Common myeloid progenitor, CD34-positive (primary cell): ENCODE measurements around the gene CALHM6.

ENCODE experiments used
- CTCF ChIA-PET: fragments of 350-600 bp; sonication (Branson Sonifier 250); formaldehyde crosslinking; loops from one replicate; lab custom pipeline; 2021; ENCODE audit warnings: antibody characterized with exemption; lab: Charles Lee
- POLR2A ChIA-PET: fragments of 350-600 bp; sonication (Branson Sonifier 250); formaldehyde crosslinking; loops from one replicate; lab custom pipeline; 2021; ENCODE audit warnings: antibody characterized with exemption; lab: Charles Lee
- DNase-seq, 3 donors: peaks; one replicate each; pipeline versions ENCODE4 v3.0.0 to v3.0.0-alpha.2; 2013
- H3K27ac ChIP-seq, 2 experiments: 1 replicate in 1 of 2; 2 replicates in 1 of 2; pipeline ENCODE4 v1.7.0; 2013; ENCODE audit warnings: inconsistent platforms in 2 of 2, low read length in 2 of 2, mild to moderate bottlenecking in 2 of 2, low read depth in 1 of 2, moderate library complexity in 1 of 2; ENCODE audit not compliant: severe bottlenecking in 2 of 2, insufficient read depth in 1 of 2, poor library complexity in 1 of 2
- H3K27me3 ChIP-seq, 5 experiments: replicated peaks in 2 of 5; 1 replicate in 3 of 5; 2 replicates in 2 of 5; pipeline versions ENCODE4 v1.6.1 to v1.7.0; 2013; ENCODE audit warnings: low read length in 4 of 5, mild to moderate bottlenecking in 2 of 5, moderate library complexity in 2 of 5, inconsistent platforms in 1 of 5; ENCODE audit not compliant: insufficient read depth in 5 of 5, control insufficient read depth in 4 of 5
- H3K36me3 ChIP-seq, 4 experiments: 1 replicate in 2 of 4; 2 replicates in 2 of 4; pipeline versions ENCODE4 v1.6.1 to v1.7.0; 2013; ENCODE audit warnings: low read length in 3 of 4, control low read depth in 1 of 4, mild to moderate bottlenecking in 1 of 4; ENCODE audit not compliant: control insufficient read depth in 4 of 4, insufficient read depth in 4 of 4
- H3K4me1 ChIP-seq, 4 experiments: 1 replicate in 3 of 4; 2 replicates in 1 of 4; pipeline versions ENCODE4 v1.6.1 to v1.7.1; 2013; ENCODE audit warnings: low read length in 3 of 4, mild to moderate bottlenecking in 3 of 4, control low read depth in 1 of 4, inconsistent platforms in 1 of 4, moderate library complexity in 1 of 4; ENCODE audit not compliant: control insufficient read depth in 4 of 4, insufficient read depth in 4 of 4; ENCODE audit errors: control extremely low read depth in 1 of 4
- H3K4me3 ChIP-seq, 7 experiments: 1 replicate in 4 of 7; 2 replicates in 3 of 7; pipeline versions ENCODE4 v1.5.1 to v1.7.0; 2013; ENCODE audit warnings: mild to moderate bottlenecking in 7 of 7, low read length in 6 of 7, moderate library complexity in 6 of 7, inconsistent platforms in 2 of 7, low read depth in 2 of 7, control low read depth in 1 of 7; ENCODE audit not compliant: insufficient read depth in 4 of 7, control insufficient read depth in 1 of 7; ENCODE audit errors: extremely low read depth in 1 of 7
- H3K9me3 ChIP-seq, 5 experiments: 1 replicate in 4 of 5; 2 replicates in 1 of 5; pipeline versions ENCODE4 v1.6.1 to v1.7.1; 2013; ENCODE audit warnings: low read length in 4 of 5, mild to moderate bottlenecking in 2 of 5, inconsistent platforms in 1 of 5, low read depth in 1 of 5, moderate library complexity in 1 of 5; ENCODE audit not compliant: control insufficient read depth in 4 of 5, insufficient read depth in 2 of 5; ENCODE audit errors: control extremely low read depth in 1 of 5
- whole genome bisulfite sequencing: methylation state at CpG from one replicate; pipeline ENCODE4 v1.1.5; 2013; ENCODE audit not compliant: insufficient coverage; 5-methylcytosine and 5-hydroxymethylcytosine counted together

CALHM6 gene

DNA sequence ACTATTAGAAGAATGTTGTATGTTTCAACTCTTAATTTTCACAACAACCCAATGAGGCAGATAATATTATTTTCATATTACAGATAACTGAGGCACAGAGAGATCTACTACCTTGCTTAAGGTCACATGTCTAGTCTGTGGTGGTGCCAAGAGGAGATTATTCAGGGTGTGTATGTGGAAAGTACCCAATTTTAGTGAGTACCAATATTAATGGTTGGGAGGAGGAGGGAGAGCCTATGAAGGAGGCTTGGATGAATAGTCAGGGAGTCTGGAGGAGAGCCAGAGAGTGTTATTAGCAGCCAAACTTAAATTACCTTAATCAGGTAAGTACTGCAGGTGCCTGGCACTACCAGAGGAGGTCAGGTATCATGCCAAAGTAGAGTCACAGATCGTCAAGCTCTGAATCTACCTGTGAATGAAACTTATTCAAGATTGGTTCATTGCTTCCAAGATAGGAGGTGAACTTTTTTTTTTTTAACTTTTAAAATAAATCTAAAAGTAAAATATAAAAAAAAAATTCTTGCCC is 10.9 kb upstream of the CALHM6 start:
- Histone ChIP-seq H3K36me3 (no peaks in the 10 kb centered on the region), H3K4me3 (no peak overlapping the region)
- CTCF ChIA-PET, result interaction anchor here (1.1 to 1.8 kb wide), 5 partner anchors 10 to 162 kb away, joined by 3 to 7 read pairs (median 5); no protein-coding TSS in a partner anchor

DNA sequence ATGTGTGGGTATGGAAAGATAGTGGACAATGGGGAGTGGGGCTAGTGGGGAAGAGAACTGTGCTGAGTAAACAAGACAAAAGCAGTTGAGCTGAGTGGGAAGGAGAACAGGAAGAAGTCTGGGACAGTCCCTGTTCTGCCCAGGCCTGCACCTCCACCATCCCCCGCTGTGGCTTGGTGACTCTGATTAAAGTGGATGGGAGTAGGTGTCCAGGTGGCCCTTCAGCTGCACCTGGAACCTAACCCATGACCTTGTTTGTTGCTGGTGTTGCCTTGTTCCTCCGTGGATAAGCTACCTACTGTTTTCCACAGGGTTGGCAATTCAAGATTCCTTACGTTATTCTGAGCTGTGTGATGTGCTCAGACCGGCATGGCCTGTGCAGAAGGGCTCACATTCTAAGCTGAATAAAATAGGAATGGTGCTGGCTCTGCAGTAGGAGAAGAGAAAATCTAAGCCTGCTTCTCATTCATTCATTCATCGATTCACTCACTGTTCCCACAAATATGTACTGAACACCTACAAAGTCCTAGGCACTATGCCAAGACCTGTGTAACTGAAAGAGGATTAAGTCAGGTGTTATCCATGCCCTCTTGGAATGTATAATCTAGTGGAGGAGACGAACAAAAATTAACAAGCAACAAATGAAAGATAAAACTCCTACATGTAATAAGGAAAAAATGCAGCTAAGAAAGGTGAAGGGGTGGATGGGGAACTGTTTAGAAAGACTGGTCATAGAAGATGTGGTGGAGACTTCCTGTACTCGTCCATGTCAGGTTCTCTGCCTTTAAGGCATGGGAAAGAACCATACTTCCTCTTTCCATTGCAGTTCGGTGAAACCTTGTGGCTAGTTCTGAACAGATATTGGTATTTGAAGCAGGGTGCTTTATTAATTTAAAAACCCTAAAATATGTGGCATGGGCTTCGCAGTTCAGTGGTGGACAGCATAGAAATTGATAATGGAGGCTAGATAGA is 10.1 kb upstream of the CALHM6 start:
- ChIA-PET POLR2A (interaction anchor here (0.6 kb wide), 2 partner anchors 28 to 39 kb away, joined by 3 read pairs; no protein-coding TSS in a partner anchor), CTCF (interaction anchor here (1.0 to 1.8 kb wide), 6 partner anchors 9 to 163 kb away, joined by 4 to 7 read pairs (median 6); no protein-coding TSS in a partner anchor)
- no peak overlapping the region for H3K27ac ChIP-seq
- DNase-seq, result peak; percentile 66 to 97 (median 93)
- peak overlapping the region in 1 of 7 experiments; percentile 16 for H3K4me3 ChIP-seq
- H3K36me3 ChIP-seq, result no peaks in the 10 kb centered on the region
- peaks cover 29 to 58% (median 37%) of the 10 kb centered on the region in 4 experiments for H3K4me1 ChIP-seq
- H3K9me3 ChIP-seq, result no peaks in the 10 kb centered on the region
- 52% methylated on average over 5 of the region's 9 CpGs for WGBS
- H3K27me3 ChIP-seq, result no peaks in the 10 kb centered on the region

More for the DNA sequence above, 10.9 kb upstream of the CALHM6 start:
- no peaks in the 10 kb centered on the region for H3K9me3 ChIP-seq
- no peak overlapping the region for H3K27ac ChIP-seq
- no peak for DNase-seq
- no peaks in the 10 kb centered on the region for H3K27me3 ChIP-seq
- peaks cover 30 to 60% (median 38%) of the 10 kb centered on the region in 4 experiments for H3K4me1 ChIP-seq
- WGBS, result no CpG with 5 or more reads among the region's 1 CpG
- POLR2A ChIA-PET, result interaction anchor here (0.6 kb wide), 1 partner anchor 40 kb away, joined by 3 read pairs; no protein-coding TSS in a partner anchor

DNA sequence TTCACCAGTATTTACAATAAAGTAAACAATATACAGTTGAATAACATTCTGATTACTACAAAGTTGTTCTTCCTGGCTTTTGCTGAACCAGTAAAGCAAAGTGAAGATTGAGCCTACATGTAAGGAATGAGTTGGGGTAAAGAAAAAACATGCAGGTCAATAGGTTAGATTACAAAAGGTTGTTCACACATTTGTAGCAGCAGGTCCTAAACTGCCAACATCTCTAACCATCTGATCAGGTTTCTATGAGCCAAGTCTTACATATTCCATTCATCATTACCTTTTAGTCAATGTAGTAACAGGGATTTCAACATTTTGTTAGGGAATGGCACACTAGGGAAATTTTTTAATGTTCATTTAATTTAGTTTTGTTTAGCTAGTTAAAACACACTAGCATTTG is 9.3 kb upstream of the CALHM6 start:
- CTCF ChIA-PET, result interaction anchor here (1.0 to 1.8 kb wide), 3 partner anchors 13 to 81 kb away, joined by 4 to 7 read pairs (median 4); no protein-coding TSS in a partner anchor
- Histone ChIP-seq H3K4me3 (no peak overlapping the region), H3K27ac (no peak overlapping the region), H3K4me1 (peaks cover 32 to 58% (median 37%) of the 10 kb centered on the region in 4 experiments), H3K36me3 (no peaks in the 10 kb centered on the region), H3K27me3 (no peaks in the 10 kb centered on the region), H3K9me3 (no peaks in the 10 kb centered on the region)
- POLR2A ChIA-PET, result no interaction called here
- DNase-seq, result no peak

DNA sequence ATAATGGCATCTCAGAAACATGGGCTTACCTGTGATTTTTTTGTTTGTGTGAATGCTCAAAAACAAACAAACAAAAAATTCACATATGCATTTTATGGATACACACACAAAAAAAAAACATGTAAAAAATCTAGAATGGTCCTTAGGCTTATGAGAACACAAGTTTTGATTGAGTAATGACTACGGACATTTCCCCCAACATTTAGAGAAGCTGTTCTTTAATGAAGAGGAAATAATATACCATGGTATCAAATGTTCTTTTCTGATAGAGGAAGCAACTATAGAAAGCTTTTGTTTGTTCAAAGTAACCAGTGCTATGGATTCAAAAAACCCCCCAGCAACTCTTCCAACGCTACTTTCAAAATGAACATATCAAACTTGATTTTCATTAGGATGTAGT is 8.6 kb upstream of the CALHM6 start:
- H3K9me3 ChIP-seq, result no peaks in the 10 kb centered on the region
- no peak overlapping the region for H3K27ac ChIP-seq
- H3K36me3 ChIP-seq, result no peaks in the 10 kb centered on the region
- WGBS, result no CpG with 5 or more reads among the region's 2 CpGs
- H3K4me3 ChIP-seq, result no peak overlapping the region
- no peaks in the 10 kb centered on the region for H3K27me3 ChIP-seq
- no peak for DNase-seq
- H3K4me1 ChIP-seq, result peaks cover 28 to 58% (median 38%) of the 10 kb centered on the region in 4 experiments
- ChIA-PET CTCF (interaction anchor here (1.8 kb wide), 1 partner anchor 59 kb away, joined by 4 read pairs; no protein-coding TSS in a partner anchor), POLR2A (no interaction called here)

DNA sequence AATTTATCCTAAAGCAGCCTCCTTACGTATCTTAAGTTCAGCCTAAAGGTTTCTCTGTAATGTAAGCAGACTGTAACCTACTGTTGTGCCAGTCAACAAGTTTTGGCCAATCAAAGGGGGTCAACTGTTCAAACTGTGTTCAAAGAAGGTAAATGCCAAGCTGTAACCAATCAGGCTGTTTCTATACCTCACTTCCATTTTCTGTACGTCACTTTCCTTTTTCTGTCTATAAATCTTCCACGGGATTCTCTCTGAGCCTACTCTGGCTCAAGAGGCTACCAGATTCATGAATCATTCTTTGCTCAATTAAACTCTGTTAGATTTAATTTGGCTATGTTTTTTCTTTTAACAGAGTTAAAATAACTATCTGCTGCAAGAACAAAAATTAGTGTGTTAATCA is 5.1 kb upstream of the CALHM6 start:
- 100% methylated on average over 1 of the region's 3 CpGs for WGBS
- Histone ChIP-seq H3K27ac (no peak overlapping the region), H3K9me3 (no peaks in the 10 kb centered on the region), H3K36me3 (no peaks in the 10 kb centered on the region), H3K4me3 (no peak overlapping the region), H3K4me1 (peaks cover 11 to 34% (median 23%) of the 10 kb centered on the region in 4 experiments), H3K27me3 (no peaks in the 10 kb centered on the region)
- DNase-seq, result no peak
- ChIA-PET POLR2A (no interaction called here), CTCF (no interaction called here)

DNA sequence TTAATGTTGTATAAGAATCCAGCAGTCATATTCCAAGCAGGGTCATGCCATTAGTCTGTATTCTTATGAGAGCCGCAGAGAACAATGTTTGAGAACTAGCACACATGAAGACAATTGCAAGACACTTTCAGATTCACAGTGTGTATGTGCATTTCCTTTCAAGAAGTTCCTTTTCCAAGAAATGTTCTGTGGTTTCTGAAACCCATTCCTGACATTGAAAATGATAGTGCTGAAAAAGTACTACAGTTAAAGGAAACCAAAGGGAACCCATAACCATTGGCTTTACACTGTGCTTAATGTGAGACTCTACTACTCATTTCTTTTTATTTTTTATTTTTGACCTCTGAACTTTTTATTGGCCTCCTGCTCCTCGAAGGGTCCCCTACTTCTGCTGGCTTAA is 4.2 kb upstream of the CALHM6 start:
- no peak overlapping the region for H3K27ac ChIP-seq
- H3K4me1 ChIP-seq, result peaks cover 5 to 34% (median 23%) of the 10 kb centered on the region in 4 experiments
- CTCF ChIA-PET, result no interaction called here
- no peaks in the 10 kb centered on the region for H3K27me3 ChIP-seq
- WGBS, result 82% methylated on average over 2 of the region's 2 CpGs
- POLR2A ChIA-PET, result no interaction called here
- no peak overlapping the region for H3K4me3 ChIP-seq
- no peak for DNase-seq
- H3K36me3 ChIP-seq, result no peaks in the 10 kb centered on the region
- H3K9me3 ChIP-seq, result no peaks in the 10 kb centered on the region
